SK-N-SH (cell line): ENCODE results near the gene GABRB3. TPM values are rescaled to one million over a fixed set of nuclear protein-coding genes. Genes with fewer than 3 reads are reported as not detected.

Experiments used
- CTCF ChIA-PET: fragments of 300-600, 350-600 bp; formaldehyde crosslinking; extraction: SDS; loops from one replicate; lab custom pipeline; 2021; lab: Yijun Ruan, JAX
- POLR2A ChIA-PET: fragments of 350-600 bp; sonication (Branson Sonifier 250); formaldehyde crosslinking; extraction: SDS; loops from one replicate; lab custom pipeline; 2020; ENCODE audit warnings: antibody characterized with exemption, inconsistent platforms; lab: Yijun Ruan, JAX
- DNase-seq: peaks from one replicate; pipeline ENCODE4 v3.0.0; 2012
- H2AFZ ChIP-seq: fragments of 200-600 bp; sonication (generic); 2 replicates; pipeline ENCODE4 v1.8.1; 2016; ENCODE audit warnings: antibody characterized with exemption, mild to moderate bottlenecking, low read depth
- H3F3A ChIP-seq: fragments of 200-600 bp; sonication (generic); replicated peaks from 2 replicates; pipeline ENCODE3; 2016; ENCODE audit warnings: antibody characterized with exemption, mild to moderate bottlenecking; ENCODE audit not compliant: insufficient read depth
- H3K27ac ChIP-seq, 2 experiments: fragments of 200-500 bp in 1 of 2; fragments of 200-600 bp in 1 of 2; sonication (Bioruptor generic) in 1 of 2; sonication (generic), shearing (Covaris generic) in 1 of 2; 2 replicates each; pipeline versions ENCODE4 v1.5.1 to v1.6.1; 2014 to 2016; ENCODE audit warnings: low read depth in 2 of 2, inconsistent platforms in 1 of 2, low read length in 1 of 2, mild to moderate bottlenecking in 1 of 2, mixed read lengths in 1 of 2
- H3K27me3 ChIP-seq: fragments of 200-600 bp; sonication (generic), shearing (Covaris generic); 2 replicates; pipeline ENCODE4 v1.6.1; 2016; ENCODE audit warnings: mixed run types; ENCODE audit not compliant: insufficient read depth
- H3K36me3 ChIP-seq, 2 experiments: fragments of 200-500 bp in 1 of 2; fragments of 200-600 bp in 1 of 2; sonication (Bioruptor generic) in 1 of 2; sonication (generic) in 1 of 2; replicated peaks in 1 of 2; 2 replicates each; pipeline versions ENCODE3 to v1.5.1; 2014 to 2016; ENCODE audit warnings: low read length in 1 of 2, mild to moderate bottlenecking in 1 of 2; ENCODE audit not compliant: insufficient read depth in 2 of 2, control insufficient read depth in 1 of 2
- H3K4me1 ChIP-seq, 2 experiments: fragments of 200-500 bp in 1 of 2; fragments of 200-600 bp in 1 of 2; sonication (Bioruptor generic) in 1 of 2; sonication (generic), shearing (Covaris generic) in 1 of 2; 2 replicates each; pipeline versions ENCODE4 v1.5.1 to v1.6.1; 2014 to 2016; ENCODE audit warnings: low read depth in 1 of 2, low read length in 1 of 2, mixed run types in 1 of 2; ENCODE audit not compliant: insufficient read depth in 2 of 2, control insufficient read depth in 1 of 2
- H3K4me2 ChIP-seq: fragments of 200-600 bp; sonication (generic), shearing (Covaris generic); 2 replicates; pipeline ENCODE4 v1.6.1; 2017; ENCODE audit warnings: mixed run types
- H3K4me3 ChIP-seq, 2 experiments: fragments of 200-500 bp in 1 of 2; fragments of 200-600 bp in 1 of 2; sonication (Bioruptor generic) in 1 of 2; sonication (generic), shearing (Covaris generic) in 1 of 2; 2 replicates each; pipeline versions ENCODE4 v1.5.1 to v1.8.1; 2014 to 2016; ENCODE audit warnings: low read depth in 2 of 2, inconsistent platforms in 1 of 2, low read length in 1 of 2, mild to moderate bottlenecking in 1 of 2, mixed read lengths in 1 of 2, moderate library complexity in 1 of 2
- H3K79me2 ChIP-seq: fragments of 200-600 bp; sonication (generic); 2 replicates; pipeline ENCODE4 v1.8.1; 2017; ENCODE audit warnings: mild to moderate bottlenecking; ENCODE audit not compliant: insufficient read depth
- H3K9ac ChIP-seq: fragments of 200-600 bp; sonication (generic); 2 replicates; pipeline ENCODE4 v1.6.1; 2017; ENCODE audit warnings: mixed run types
- H3K9me2 ChIP-seq: fragments of 200-600 bp; sonication (generic); 2 replicates; pipeline ENCODE4 v1.6.1; 2017; ENCODE audit warnings: mixed run types
- H3K9me3 ChIP-seq: fragments of 200-600 bp; sonication (generic); 2 replicates; pipeline ENCODE4 v1.6.1; 2017; ENCODE audit warnings: mixed run types, mild to moderate bottlenecking, moderate library complexity
- H4K20me1 ChIP-seq: fragments of 200-600 bp; sonication (generic); 2 replicates; pipeline ENCODE4 v1.6.1; 2017; ENCODE audit warnings: mild to moderate bottlenecking, mixed run types; ENCODE audit not compliant: insufficient read depth
- ELF1 ChIP-seq: IDR thresholded peaks from 2 replicates; pipeline ENCODE4 v1.4.0; 2012
- FOSL2 ChIP-seq: IDR thresholded peaks from 2 replicates; pipeline ENCODE4 v1.4.0; 2012; ENCODE audit warnings: low read depth, mild to moderate bottlenecking, moderate library complexity, borderline replicate concordance
- GABPA ChIP-seq: IDR thresholded peaks from 2 replicates; pipeline ENCODE4 v1.4.0; 2012; ENCODE audit warnings: low read depth, mild to moderate bottlenecking
- MXI1 ChIP-seq: IDR thresholded peaks from 2 replicates; pipeline ENCODE4 v1.6.1; 2012; ENCODE audit warnings: mild to moderate bottlenecking, low read depth, low read length, improper control_type of control experiment
- NFIC ChIP-seq: IDR thresholded peaks from 2 replicates; pipeline ENCODE4 v1.4.0; 2012; ENCODE audit warnings: borderline replicate concordance
- POLR2AphosphoS5 ChIP-seq: IDR thresholded peaks from 2 replicates; pipeline ENCODE4 v1.6.1; 2012; ENCODE audit warnings: low read depth, low read length
- RXRA ChIP-seq: IDR thresholded peaks from 2 replicates; pipeline ENCODE4 v1.4.0; 2012; ENCODE audit warnings: low read depth, mild to moderate bottlenecking, borderline replicate concordance
- SIN3A ChIP-seq: IDR thresholded peaks from 2 replicates; pipeline ENCODE4 v1.6.1; 2012; ENCODE audit warnings: low read depth, mild to moderate bottlenecking, low read length, moderate library complexity, borderline replicate concordance
- SMC3 ChIP-seq: IDR thresholded peaks from 2 replicates; pipeline ENCODE4 v1.6.1; 2012; ENCODE audit warnings: low read depth, low read length, improper control_type of control experiment
- TCF12 ChIP-seq: IDR thresholded peaks from 2 replicates; pipeline ENCODE4 v1.4.0; 2012
- YY1 ChIP-seq: IDR thresholded peaks from 2 replicates; pipeline ENCODE4 v1.4.0; 2012; ENCODE audit warnings: low read depth, mild to moderate bottlenecking
- WGBS: methylation state at CpG from one replicate; pipeline ENCODE4 v1.1.6; 2017; ENCODE audit warnings: low lambda C conversion rate; 5-methylcytosine and 5-hydroxymethylcytosine counted together
- polyA plus RNA-seq, 3 experiments: library from polyadenylated mRNA; depleted of rRNA; stranded (reverse); fragments of >200 nt; gene quantifications; 2 replicates each; pipeline ENCODE4 v1.2.3, GENCODE V29; 2012
- TF ChIP-seq, protein P1 (sequence below): IDR thresholded peaks from 2 replicates; pipeline ENCODE4 v1.4.0; 2012; ENCODE audit warnings: low read depth, borderline replicate concordance
- TF ChIP-seq, protein P2 (sequence below): fragments of 150-350 bp; IDR thresholded peaks from 2 replicates; pipeline ENCODE4 v1.6.1; 2016; ENCODE audit warnings: mild to moderate bottlenecking, low read depth, low read length

GABRB3 gene
- polyA plus RNA-seq, 1 of the 3 experiments (the other 2 are of a cell fraction), result 0.10 TPM

DNA sequence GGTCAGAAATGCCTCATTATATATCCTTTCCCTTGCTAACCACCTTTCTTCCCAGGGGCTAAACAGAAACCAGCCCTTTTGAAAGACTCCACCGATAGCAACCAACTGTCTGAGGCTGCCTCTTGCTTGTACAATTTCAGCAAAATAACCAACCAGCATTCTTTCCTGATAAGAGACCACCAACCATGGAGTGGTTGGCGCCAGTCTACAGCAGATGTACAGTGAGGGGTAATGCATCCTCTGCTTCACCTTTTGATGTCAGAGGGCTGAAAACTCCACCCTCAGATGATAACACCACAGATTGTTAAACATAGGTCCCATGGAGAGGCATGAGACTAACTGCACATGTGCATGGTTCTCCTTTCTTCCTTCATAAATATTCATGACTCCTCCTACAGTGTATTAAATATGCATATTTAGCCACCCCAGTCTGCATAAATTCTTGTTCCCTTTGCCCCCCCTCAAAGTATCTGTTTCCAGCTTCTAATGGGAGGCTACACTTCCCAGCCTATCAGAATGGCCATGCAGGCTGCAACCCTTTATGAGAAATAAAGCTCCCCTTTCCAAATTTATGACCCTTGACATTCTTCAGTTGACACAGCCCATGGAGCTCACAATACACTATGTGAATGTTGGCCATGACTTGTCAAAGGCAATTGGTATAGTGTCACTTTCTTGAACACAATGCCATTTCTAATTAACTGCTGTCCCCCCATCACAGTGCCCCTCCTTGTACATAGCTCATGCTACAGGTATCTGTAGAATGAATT is 48.3 kb downstream of the GABRB3 start:
- ChIA-PET CTCF (interaction anchor here (1.3 kb wide), 1 partner anchor 140 kb away, joined by 3 read pairs; no protein-coding TSS in a partner anchor), POLR2A (interaction anchor here (0.5 kb wide), 1 partner anchor 35 kb away, joined by 3 read pairs; no protein-coding TSS in a partner anchor)
- H3K79me2 ChIP-seq, result no peaks in the 10 kb centered on the region
- H3K36me3 ChIP-seq, result no peaks in the 10 kb centered on the region
- H3K4me1 ChIP-seq, result no peaks in the 10 kb centered on the region
- WGBS, result 39% methylated on average over 2 of the region's 2 CpGs
- H4K20me1 ChIP-seq, result no peaks in the 10 kb centered on the region
- TF ChIP-seq MXI1 (no peak), NFIC (no peak), POLR2AphosphoS5 (no peak), YY1 (no peak), TCF12 (no peak), GABPA (no peak), SMC3 (no peak), SIN3A (no peak)
- TF ChIP-seq, protein P1, sequence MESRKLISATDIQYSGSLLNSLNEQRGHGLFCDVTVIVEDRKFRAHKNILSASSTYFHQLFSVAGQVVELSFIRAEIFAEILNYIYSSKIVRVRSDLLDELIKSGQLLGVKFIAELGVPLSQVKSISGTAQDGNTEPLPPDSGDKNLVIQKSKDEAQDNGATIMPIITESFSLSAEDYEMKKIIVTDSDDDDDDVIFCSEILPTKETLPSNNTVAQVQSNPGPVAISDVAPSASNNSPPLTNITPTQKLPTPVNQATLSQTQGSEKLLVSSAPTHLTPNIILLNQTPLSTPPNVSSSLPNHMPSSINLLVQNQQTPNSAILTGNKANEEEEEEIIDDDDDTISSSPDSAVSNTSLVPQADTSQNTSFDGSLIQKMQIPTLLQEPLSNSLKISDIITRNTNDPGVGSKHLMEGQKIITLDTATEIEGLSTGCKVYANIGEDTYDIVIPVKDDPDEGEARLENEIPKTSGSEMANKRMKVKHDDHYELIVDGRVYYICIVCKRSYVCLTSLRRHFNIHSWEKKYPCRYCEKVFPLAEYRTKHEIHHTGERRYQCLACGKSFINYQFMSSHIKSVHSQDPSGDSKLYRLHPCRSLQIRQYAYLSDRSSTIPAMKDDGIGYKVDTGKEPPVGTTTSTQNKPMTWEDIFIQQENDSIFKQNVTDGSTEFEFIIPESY, result no peak
- H3K27me3 ChIP-seq, result no peaks in the 10 kb centered on the region
- H3K4me2 ChIP-seq, result no peak overlapping the region
- H3K9ac ChIP-seq, result no peak overlapping the region
- no peak for DNase-seq
- no peaks in the 10 kb centered on the region for H3K9me2 ChIP-seq
- no peak overlapping the region for H3K4me3 ChIP-seq
- H3K9me3 ChIP-seq, result no peaks in the 10 kb centered on the region
- no peak overlapping the region for H2AFZ ChIP-seq
- no peaks in the 10 kb centered on the region for H3F3A ChIP-seq
- no peak overlapping the region for H3K27ac ChIP-seq

DNA sequence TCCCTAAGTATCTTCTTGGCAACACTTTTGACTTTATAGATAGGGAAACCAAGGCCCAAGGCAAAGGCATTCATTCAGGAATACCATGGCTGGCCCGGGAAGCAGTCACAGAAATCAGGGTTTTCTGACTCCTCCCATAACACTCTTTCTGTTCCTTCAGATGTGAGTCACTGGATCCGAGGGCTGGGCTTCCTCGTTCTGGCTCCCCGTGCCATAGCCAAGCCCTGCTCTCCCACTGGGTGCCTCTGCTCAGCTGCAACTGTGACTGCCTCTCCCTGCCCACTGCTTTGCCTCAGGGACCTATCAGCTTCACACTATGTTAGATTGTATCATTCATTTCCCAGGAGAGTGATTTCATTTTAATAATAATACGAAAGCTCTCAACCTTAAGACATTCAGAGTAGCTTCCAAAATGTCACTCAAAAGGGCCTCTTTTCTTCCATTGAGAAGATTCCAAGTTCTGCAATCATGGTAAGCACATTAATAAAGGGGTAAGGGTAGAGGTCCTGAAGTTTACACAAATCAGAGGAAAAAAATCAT is 50.2 kb downstream of the GABRB3 start:
- no peaks in the 10 kb centered on the region for H3K27me3 ChIP-seq
- ChIA-PET CTCF (no interaction called here), POLR2A (no interaction called here)
- H3K27ac ChIP-seq, result no peak overlapping the region
- no peaks in the 10 kb centered on the region for H3K79me2 ChIP-seq
- H3F3A ChIP-seq, result no peaks in the 10 kb centered on the region
- no peak overlapping the region for H3K4me2 ChIP-seq
- no peaks in the 10 kb centered on the region for H3K4me1 ChIP-seq
- no peak overlapping the region for H3K4me3 ChIP-seq
- no peaks in the 10 kb centered on the region for H3K9me2 ChIP-seq
- H3K9me3 ChIP-seq, result no peaks in the 10 kb centered on the region
- no peak for DNase-seq
- TF ChIP-seq SIN3A, result no peak
- TF ChIP-seq SMC3, result no peak
- TF ChIP-seq YY1, result no peak
- no peak for TF ChIP-seq ELF1
- TF ChIP-seq NFIC, result no peak
- TF ChIP-seq, protein P2, sequence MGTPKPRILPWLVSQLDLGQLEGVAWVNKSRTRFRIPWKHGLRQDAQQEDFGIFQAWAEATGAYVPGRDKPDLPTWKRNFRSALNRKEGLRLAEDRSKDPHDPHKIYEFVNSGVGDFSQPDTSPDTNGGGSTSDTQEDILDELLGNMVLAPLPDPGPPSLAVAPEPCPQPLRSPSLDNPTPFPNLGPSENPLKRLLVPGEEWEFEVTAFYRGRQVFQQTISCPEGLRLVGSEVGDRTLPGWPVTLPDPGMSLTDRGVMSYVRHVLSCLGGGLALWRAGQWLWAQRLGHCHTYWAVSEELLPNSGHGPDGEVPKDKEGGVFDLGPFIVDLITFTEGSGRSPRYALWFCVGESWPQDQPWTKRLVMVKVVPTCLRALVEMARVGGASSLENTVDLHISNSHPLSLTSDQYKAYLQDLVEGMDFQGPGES, result no peak
- TF ChIP-seq RXRA, result no peak
- TF ChIP-seq FOSL2, result no peak
- 21% methylated on average over 5 of the region's 5 CpGs for WGBS
- H4K20me1 ChIP-seq, result no peaks in the 10 kb centered on the region
- H3K9ac ChIP-seq, result no peak overlapping the region
- no peak overlapping the region for H2AFZ ChIP-seq
- H3K36me3 ChIP-seq, result no peaks in the 10 kb centered on the region
